MM.1S (cell line): Measurements from ENCODE around the gene UBXN6.

Experiments used
- EZH2 ChIP-seq: fragments of 300-600 bp; sonication (generic); optimal IDR thresholded peaks from 2 replicates; pipeline ENCODE3; 2017; ENCODE audit warnings: low read depth, mild to moderate bottlenecking, antibody characterized with exemption, low read length, mixed read lengths
- TF ChIP-seq, protein P1 (sequence below): fragments of 300-600 bp; sonication (generic); IDR thresholded peaks from 2 replicates; pipeline ENCODE4 v1.5.1; 2016; ENCODE audit warnings: antibody characterized with exemption, low read length, mixed read lengths

- no peak for TF ChIP-seq EZH2
- TF ChIP-seq, protein P1, sequence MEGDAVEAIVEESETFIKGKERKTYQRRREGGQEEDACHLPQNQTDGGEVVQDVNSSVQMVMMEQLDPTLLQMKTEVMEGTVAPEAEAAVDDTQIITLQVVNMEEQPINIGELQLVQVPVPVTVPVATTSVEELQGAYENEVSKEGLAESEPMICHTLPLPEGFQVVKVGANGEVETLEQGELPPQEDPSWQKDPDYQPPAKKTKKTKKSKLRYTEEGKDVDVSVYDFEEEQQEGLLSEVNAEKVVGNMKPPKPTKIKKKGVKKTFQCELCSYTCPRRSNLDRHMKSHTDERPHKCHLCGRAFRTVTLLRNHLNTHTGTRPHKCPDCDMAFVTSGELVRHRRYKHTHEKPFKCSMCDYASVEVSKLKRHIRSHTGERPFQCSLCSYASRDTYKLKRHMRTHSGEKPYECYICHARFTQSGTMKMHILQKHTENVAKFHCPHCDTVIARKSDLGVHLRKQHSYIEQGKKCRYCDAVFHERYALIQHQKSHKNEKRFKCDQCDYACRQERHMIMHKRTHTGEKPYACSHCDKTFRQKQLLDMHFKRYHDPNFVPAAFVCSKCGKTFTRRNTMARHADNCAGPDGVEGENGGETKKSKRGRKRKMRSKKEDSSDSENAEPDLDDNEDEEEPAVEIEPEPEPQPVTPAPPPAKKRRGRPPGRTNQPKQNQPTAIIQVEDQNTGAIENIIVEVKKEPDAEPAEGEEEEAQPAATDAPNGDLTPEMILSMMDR = no peak
Measured at GRCh38 chr19:4500841-4501591, 43.4 kb upstream of the UBXN6 start.
